ENCODE measurements around the gene BFSP2.
"Not testable (repeated sequence)": the region's sequence is repeated elsewhere in the genome, so short reads cannot be mapped to it uniquely, and the experiment has no call there.

The BFSP2 gene

GRCh38 chr3:133466531-133467386 lies 66.9 kb downstream of the BFSP2 start:
- no peak for DNase-seq (ENCODE audit: low read depth)
- no peak overlapping the region for H3K4me3 ChIP-seq (ENCODE audit: low read length)
- TF ChIP-seq, protein P1, sequence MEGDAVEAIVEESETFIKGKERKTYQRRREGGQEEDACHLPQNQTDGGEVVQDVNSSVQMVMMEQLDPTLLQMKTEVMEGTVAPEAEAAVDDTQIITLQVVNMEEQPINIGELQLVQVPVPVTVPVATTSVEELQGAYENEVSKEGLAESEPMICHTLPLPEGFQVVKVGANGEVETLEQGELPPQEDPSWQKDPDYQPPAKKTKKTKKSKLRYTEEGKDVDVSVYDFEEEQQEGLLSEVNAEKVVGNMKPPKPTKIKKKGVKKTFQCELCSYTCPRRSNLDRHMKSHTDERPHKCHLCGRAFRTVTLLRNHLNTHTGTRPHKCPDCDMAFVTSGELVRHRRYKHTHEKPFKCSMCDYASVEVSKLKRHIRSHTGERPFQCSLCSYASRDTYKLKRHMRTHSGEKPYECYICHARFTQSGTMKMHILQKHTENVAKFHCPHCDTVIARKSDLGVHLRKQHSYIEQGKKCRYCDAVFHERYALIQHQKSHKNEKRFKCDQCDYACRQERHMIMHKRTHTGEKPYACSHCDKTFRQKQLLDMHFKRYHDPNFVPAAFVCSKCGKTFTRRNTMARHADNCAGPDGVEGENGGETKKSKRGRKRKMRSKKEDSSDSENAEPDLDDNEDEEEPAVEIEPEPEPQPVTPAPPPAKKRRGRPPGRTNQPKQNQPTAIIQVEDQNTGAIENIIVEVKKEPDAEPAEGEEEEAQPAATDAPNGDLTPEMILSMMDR (IDR thresholded peaks at IDR 0.05; ENCODE audit: insufficient read depth, low read depth, low read length, missing control alignments), result no peak

DNA sequence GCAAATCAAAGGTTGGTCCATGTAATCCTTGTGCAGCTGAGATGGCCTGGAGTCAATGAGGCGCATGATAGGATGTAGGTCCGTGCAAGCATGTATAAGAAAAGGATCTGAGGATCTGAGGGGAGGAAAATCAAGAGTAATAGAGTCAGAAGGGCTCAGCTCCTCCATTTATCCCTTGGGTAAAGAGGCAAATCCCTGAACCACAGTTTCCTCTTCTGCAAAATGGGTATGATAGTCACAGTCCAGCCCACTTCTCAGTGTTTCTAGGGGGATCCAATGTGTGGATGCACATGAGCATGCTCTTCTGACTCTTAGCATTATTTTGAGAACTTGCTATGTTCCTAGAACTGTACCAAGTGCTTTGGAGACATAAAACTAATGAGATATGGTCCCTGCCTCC lies 67.9 kb downstream of the BFSP2 start:
- H3K4me3 ChIP-seq (ENCODE audit: low read length), result no peak overlapping the region
- DNase-seq (ENCODE audit: low read depth), result no peak
- TF ChIP-seq, protein P1 (IDR thresholded peaks at IDR 0.05; ENCODE audit: insufficient read depth, low read depth, low read length, missing control alignments), result no peak

- TF ChIP-seq, protein P1 (IDR thresholded peaks at IDR 0.05; ENCODE audit: insufficient read depth, low read depth, low read length, missing control alignments), result no peak
- no peak overlapping the region for H3K4me3 ChIP-seq (ENCODE audit: low read length)
- no peak for DNase-seq (ENCODE audit: low read depth)
Measured at GRCh38 chr3:133468251-133468721, 68.4 kb downstream of the BFSP2 start.

DNA sequence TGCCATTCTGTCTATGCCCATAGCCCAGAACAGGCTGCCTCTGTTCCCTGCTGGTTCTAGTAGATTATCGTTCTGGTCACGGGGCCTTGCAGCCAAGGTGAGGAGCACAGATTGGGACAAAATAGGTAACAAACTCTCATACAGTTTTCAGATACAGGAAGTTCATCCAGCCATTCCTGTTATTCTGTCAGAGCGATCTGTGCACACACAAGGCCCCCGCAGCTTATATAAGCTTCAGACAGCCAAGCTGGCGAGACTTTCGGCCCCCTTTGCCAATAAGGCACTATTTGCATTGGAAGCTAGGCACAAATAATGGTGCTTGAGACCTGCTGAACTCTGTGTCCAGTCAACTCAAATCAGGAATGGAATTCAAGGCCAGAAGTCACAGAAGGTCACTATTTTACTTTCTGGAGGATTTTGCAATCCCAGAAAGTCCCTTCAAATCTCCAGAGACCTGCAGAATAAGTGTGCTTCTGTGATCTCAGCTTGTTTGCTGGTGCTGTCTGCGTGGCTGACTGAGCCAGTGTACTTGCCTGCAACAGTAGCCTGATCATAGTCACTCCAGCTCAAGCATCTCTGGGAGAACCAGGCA lies 69.4 kb downstream of the BFSP2 start:
- TF ChIP-seq, protein P1 (IDR thresholded peaks at IDR 0.05; ENCODE audit: insufficient read depth, low read depth, low read length, missing control alignments), result no peak
- no peak overlapping the region for H3K4me3 ChIP-seq (ENCODE audit: low read length)
- DNase-seq (ENCODE audit: low read depth), result no peak

DNA sequence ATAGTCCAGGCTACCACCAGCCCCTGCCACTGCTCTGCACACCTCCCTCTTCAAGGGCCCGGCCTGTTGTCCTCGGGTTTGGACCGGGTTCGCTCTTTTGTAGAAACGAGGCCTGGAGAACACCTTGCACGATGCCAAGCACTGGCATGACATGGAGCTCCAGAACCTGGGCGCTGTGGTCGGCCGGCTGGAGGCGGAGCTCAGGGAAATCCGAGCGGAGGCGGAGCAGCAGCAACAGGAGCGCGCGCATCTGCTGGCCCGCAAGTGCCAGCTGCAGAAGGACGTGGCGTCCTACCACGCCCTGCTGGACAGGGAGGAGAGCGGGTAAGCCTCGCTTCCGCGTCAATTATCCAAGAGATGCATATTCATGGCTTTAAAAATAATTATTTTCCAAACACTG lies 72.4 kb downstream of the BFSP2 start:
- H3K4me3 ChIP-seq (ENCODE audit: low read length), result no peak overlapping the region
- peak; percentile 23 for DNase-seq (ENCODE audit: low read depth)

GRCh38 chr3:133472889-133473288 lies 73.0 kb downstream of the BFSP2 start:
- TF ChIP-seq, protein P1 (IDR thresholded peaks at IDR 0.05; ENCODE audit: insufficient read depth, low read depth, low read length, missing control alignments), result no peak
- no peak overlapping the region for H3K4me3 ChIP-seq (ENCODE audit: low read length)
- DNase-seq (ENCODE audit: low read depth), result no peak

More for the DNA sequence above, 72.4 kb downstream of the BFSP2 start:
- TF ChIP-seq, protein P1 (IDR thresholded peaks at IDR 0.05; ENCODE audit: insufficient read depth, low read depth, low read length, missing control alignments), result no peak

GRCh38 chr3:133473472-133474191 lies 73.8 kb downstream of the BFSP2 start:
- H3K4me3 ChIP-seq (ENCODE audit: low read length); DNase-seq (ENCODE audit: low read depth): not testable (repeated sequence)

All from epithelial cell of esophagus (primary cell).